SK-N-SH treated with all-trans-retinoic acid at 6 μM for 48 hours (cell line): ENCODE results near the gene SLC25A28.
"Not testable (repeated sequence)": the region's sequence is repeated elsewhere in the genome, so short reads cannot be mapped to it uniquely, and the experiment has no call there.

Experiments
- ATAC-seq: fragments of 200-7000 bp; cut with Tn5 transposase; 3 replicates; pipeline ENCODE4 v1.9.1; 2020; ENCODE audit warnings: mild to moderate bottlenecking, moderate library complexity
- ARNTL ChIP-seq: fragments of 450-650 bp; formaldehyde crosslinking; IDR thresholded peaks from 2 replicates; pipeline ENCODE4 v1.5.0; 2020; ENCODE audit warnings: low read depth, mild to moderate bottlenecking, moderate library complexity, borderline replicate concordance
- BACH2 ChIP-seq: fragments of 250-450 bp; sonication (Bioruptor Pico); IDR thresholded peaks from 2 replicates; pipeline ENCODE4 v1.9.0; 2021; ENCODE audit warnings: mild to moderate bottlenecking, borderline replicate concordance
- CSDC2 ChIP-seq: fragments of 250-450 bp; sonication (Bioruptor Pico); IDR thresholded peaks from 2 replicates; pipeline ENCODE4 v1.5.0; 2020; ENCODE audit warnings: mild to moderate bottlenecking, moderate library complexity
- CSRNP3 ChIP-seq: fragments of 250-450 bp; sonication (Bioruptor Pico); IDR thresholded peaks from 2 replicates; pipeline ENCODE4 v1.5.1; 2021; ENCODE audit warnings: mild to moderate bottlenecking, moderate library complexity
- ESRRG ChIP-seq: fragments of 250-450 bp; sonication (Bioruptor Pico); IDR thresholded peaks from 2 replicates; pipeline ENCODE4 v1.6.1; 2021; ENCODE audit warnings: mild to moderate bottlenecking
- GLIS3 ChIP-seq: fragments of 250-450 bp; sonication (Bioruptor Pico); IDR thresholded peaks from 2 replicates; pipeline ENCODE4 v1.5.0; 2020; ENCODE audit warnings: mild to moderate bottlenecking, moderate library complexity
- OSR1 ChIP-seq: fragments of 250-450 bp; sonication (Bioruptor Pico); IDR thresholded peaks from 2 replicates; pipeline ENCODE4 v1.8.0; 2022; ENCODE audit warnings: moderate library complexity, mild to moderate bottlenecking, inconsistent platforms
- PPARA ChIP-seq: fragments of 250-450 bp; sonication (Bioruptor Pico); IDR thresholded peaks from 2 replicates; pipeline ENCODE4 v1.5.0; 2020; ENCODE audit warnings: mild to moderate bottlenecking, borderline replicate concordance
- RARB ChIP-seq: fragments of 250-450 bp; sonication (Bioruptor Pico); IDR thresholded peaks from 2 replicates; pipeline ENCODE4 v1.8.0; 2021; ENCODE audit warnings: mild to moderate bottlenecking, moderate library complexity
- TCF4 ChIP-seq: fragments of 250-450 bp; sonication (Bioruptor Pico); IDR thresholded peaks from 2 replicates; pipeline ENCODE4 v1.8.0; 2021; ENCODE audit warnings: mild to moderate bottlenecking, moderate library complexity, borderline replicate concordance
- ZC3H10 ChIP-seq: fragments of 250-450 bp; sonication (Bioruptor Pico); IDR thresholded peaks from 2 replicates; pipeline ENCODE4 v1.5.1; 2021; ENCODE audit warnings: mild to moderate bottlenecking, moderate library complexity
- ZFP3 ChIP-seq: fragments of 250-450 bp; sonication (Bioruptor Pico); IDR thresholded peaks from 2 replicates; pipeline ENCODE4 v1.5.0; 2020; ENCODE audit warnings: mild to moderate bottlenecking, moderate library complexity
- ZFP30 ChIP-seq: fragments of 450-650 bp; formaldehyde crosslinking; IDR thresholded peaks from 2 replicates; pipeline ENCODE4 v1.5.0; 2022; ENCODE audit warnings: mild to moderate bottlenecking, moderate library complexity
- ZNF565 ChIP-seq: fragments of 450-650 bp; formaldehyde crosslinking; conservative IDR thresholded peaks from 2 replicates; pipeline ENCODE4 v1.5.0; 2020; ENCODE audit warnings: low read depth, mild to moderate bottlenecking, moderate library complexity
- ZNF70 ChIP-seq: fragments of 450-650 bp; formaldehyde crosslinking; IDR thresholded peaks from 2 replicates; pipeline ENCODE4 v1.5.0; 2020; ENCODE audit warnings: mild to moderate bottlenecking, moderate library complexity
- ZNF8 ChIP-seq: fragments of 450-650 bp; formaldehyde crosslinking; IDR thresholded peaks from 2 replicates; pipeline ENCODE4 v1.5.0; 2020; ENCODE audit warnings: mild to moderate bottlenecking, moderate library complexity
- TF ChIP-seq, protein P1 (sequence below): fragments of 250-450 bp; sonication (Bioruptor Pico); IDR thresholded peaks from 2 replicates; pipeline ENCODE4 v1.8.0; 2021; ENCODE audit warnings: low read depth, mild to moderate bottlenecking, moderate library complexity, borderline replicate concordance
- TF ChIP-seq, protein P2 (sequence below): fragments of 250-450 bp; sonication (Bioruptor Pico); IDR thresholded peaks from 2 replicates; pipeline ENCODE4 v1.5.0; 2020; ENCODE audit warnings: mild to moderate bottlenecking, moderate library complexity

Gene SLC25A28

GRCh38 chr10:99628923-99629624, 8.8 kb upstream of the SLC25A28 start:
- no peak for TF ChIP-seq OSR1 (CRISPR knock-in tag)
- no peak for TF ChIP-seq ARNTL (CRISPR knock-in tag)
- no peak for TF ChIP-seq ZFP3 (CRISPR knock-in tag)
- TF ChIP-seq PPARA (CRISPR knock-in tag) = no peak
- TF ChIP-seq TCF4 (CRISPR knock-in tag) = no peak
- TF ChIP-seq, protein P1, sequence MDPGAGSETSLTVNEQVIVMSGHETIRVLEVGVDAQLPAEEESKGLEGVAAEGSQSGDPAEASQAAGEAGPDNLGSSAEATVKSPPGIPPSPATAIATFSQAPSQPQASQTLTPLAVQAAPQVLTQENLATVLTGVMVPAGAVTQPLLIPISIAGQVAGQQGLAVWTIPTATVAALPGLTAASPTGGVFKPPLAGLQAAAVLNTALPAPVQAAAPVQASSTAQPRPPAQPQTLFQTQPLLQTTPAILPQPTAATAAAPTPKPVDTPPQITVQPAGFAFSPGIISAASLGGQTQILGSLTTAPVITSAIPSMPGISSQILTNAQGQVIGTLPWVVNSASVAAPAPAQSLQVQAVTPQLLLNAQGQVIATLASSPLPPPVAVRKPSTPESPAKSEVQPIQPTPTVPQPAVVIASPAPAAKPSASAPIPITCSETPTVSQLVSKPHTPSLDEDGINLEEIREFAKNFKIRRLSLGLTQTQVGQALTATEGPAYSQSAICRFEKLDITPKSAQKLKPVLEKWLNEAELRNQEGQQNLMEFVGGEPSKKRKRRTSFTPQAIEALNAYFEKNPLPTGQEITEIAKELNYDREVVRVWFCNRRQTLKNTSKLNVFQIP (CRISPR knock-in tag) = no peak
- TF ChIP-seq, protein P2, sequence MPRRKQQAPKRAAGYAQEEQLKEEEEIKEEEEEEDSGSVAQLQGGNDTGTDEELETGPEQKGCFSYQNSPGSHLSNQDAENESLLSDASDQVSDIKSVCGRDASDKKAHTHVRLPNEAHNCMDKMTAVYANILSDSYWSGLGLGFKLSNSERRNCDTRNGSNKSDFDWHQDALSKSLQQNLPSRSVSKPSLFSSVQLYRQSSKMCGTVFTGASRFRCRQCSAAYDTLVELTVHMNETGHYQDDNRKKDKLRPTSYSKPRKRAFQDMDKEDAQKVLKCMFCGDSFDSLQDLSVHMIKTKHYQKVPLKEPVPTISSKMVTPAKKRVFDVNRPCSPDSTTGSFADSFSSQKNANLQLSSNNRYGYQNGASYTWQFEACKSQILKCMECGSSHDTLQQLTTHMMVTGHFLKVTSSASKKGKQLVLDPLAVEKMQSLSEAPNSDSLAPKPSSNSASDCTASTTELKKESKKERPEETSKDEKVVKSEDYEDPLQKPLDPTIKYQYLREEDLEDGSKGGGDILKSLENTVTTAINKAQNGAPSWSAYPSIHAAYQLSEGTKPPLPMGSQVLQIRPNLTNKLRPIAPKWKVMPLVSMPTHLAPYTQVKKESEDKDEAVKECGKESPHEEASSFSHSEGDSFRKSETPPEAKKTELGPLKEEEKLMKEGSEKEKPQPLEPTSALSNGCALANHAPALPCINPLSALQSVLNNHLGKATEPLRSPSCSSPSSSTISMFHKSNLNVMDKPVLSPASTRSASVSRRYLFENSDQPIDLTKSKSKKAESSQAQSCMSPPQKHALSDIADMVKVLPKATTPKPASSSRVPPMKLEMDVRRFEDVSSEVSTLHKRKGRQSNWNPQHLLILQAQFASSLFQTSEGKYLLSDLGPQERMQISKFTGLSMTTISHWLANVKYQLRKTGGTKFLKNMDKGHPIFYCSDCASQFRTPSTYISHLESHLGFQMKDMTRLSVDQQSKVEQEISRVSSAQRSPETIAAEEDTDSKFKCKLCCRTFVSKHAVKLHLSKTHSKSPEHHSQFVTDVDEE (CRISPR knock-in tag) = no peak
- TF ChIP-seq BACH2 (CRISPR knock-in tag) = no peak
- TF ChIP-seq ZNF565 (CRISPR knock-in tag) = no peak
- no peak for TF ChIP-seq ZNF8 (CRISPR knock-in tag)
- TF ChIP-seq CSRNP3 (CRISPR knock-in tag) = no peak
- no peak for TF ChIP-seq ESRRG (CRISPR knock-in tag)
- TF ChIP-seq GLIS3 (CRISPR knock-in tag) = no peak
- no peak for TF ChIP-seq CSDC2
- TF ChIP-seq, all 23 proteins: peak for 0
- ATAC-seq = no peak

DNA sequence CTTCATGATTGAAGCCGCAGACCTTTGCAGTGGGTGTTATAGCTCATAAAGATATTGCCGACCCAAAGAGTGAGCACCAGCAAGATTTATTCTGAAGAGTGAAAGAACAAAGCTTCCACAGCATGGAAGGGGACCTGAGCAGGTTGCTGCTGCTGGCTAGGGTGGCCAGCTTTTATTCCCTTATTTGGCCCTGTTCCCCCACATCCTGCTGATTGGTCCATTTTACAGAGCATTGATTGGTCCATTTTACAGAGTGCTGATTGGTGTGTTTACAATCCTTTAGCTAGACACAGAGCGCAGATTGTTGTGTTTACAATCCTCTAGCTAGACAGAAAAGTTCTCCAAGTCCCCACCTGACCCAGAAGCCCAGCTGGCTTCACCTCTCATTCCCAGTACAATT, 4.9 kb upstream of the SLC25A28 start:
- not testable (repeated sequence) for ATAC-seq

GRCh38 chr10:99623919-99624318, 3.7 kb upstream of the SLC25A28 start:
- no peak for ATAC-seq
- TF ChIP-seq ZFP30 (CRISPR knock-in tag) (no peak), ZC3H10 (no peak), ZNF70 (CRISPR knock-in tag) (no peak), CSDC2 (no peak), ESRRG (CRISPR knock-in tag) (no peak), ZNF8 (CRISPR knock-in tag) (no peak), PPARA (CRISPR knock-in tag) (no peak), ZNF565 (CRISPR knock-in tag) (no peak)

DNA sequence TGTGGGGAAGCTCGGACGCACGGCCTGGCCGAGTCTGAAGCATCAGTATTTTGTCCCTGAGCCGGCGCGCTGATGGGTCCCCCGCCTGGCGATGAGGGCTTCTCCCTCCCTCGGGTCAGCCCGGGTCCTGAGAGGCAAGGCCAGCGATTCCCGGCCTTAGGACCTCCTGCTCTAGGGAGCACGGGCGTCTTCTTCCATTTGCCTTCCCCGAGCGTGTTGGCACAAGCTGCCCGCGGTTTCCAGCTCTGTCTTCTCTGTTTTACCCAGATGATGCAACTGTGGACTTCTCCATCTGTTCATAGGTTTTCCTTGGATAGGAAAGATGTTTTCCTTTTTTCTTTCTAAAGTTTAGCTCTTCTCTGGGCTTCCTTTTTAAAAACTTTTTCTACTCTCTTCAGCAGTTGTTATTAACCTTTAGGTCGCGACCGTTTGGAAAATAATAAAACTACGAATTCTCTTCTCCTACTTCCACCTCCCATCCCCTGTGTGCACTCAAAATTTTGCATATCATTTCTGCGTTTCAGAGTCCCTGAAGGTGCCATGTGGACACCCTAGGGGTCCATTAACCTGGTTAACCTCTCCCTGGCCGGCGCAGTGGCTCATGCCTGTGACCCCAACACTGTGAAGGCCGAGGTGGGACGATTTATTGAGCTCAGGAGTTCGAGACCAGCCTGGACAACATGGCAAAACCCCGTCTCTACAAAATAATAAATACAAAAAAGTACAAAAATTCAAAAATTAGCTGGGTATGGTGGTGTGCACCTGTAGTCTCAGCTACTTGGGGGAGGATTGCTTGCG, 1.4 kb upstream of the SLC25A28 start:
- TF ChIP-seq RARB (CRISPR knock-in tag) (no peak), PPARA (CRISPR knock-in tag) (no peak), ZFP3 (CRISPR knock-in tag) (0 out of 2 replicates have a peak, but pooled peaks have one; percentile 31)
- TF ChIP-seq, protein P2 (CRISPR knock-in tag) = peak; percentile 41; the same call in 1 of the 2 replicates
- peak; percentile 15 for ATAC-seq
